ENCODE results near the gene KIF5C.

Gene KIF5C

DNA sequence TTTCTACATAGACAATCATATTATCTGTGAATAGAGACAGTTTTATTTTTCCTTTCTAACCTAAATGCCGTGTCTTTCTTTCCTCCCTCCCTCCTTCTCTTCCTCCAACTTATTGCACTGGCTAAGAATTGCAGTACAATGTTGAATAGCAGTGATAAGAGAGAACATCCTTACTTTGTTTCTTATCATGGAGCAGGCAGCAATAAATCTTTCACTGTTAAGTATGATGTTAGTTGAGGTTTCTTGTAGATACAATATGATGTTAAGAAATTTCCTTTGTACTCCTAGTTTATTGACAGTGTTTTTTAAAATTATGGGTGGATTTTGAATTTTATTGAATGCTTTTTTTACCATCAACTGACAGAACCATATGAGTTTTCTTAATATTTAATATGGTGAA, 169.5 kb downstream of the KIF5C start:
- Histone ChIP-seq H3K27me3 (ENCODE audit: insufficient read depth, low read length) (no peaks in the 10 kb centered on the region), H3K9me3 (ENCODE audit: low read length) (peaks cover 2% of the 10 kb centered on the region; the same call in 1 of the 2 replicates), H3K27ac (ENCODE audit: low read depth, low read length, poor library complexity, severe bottlenecking) (no peak overlapping the region), H3K4me2 (ENCODE audit: low read length) (no peak overlapping the region), H3K9me2 (ENCODE audit: low read depth, low read length) (no peaks in the 10 kb centered on the region), H4K20me1 (ENCODE audit: insufficient read depth, low read length) (no peaks in the 10 kb centered on the region), H3K36me3 (ENCODE audit: insufficient read depth, low read length) (no peaks in the 10 kb centered on the region), H3K9ac (ENCODE audit: low read length) (no peak overlapping the region), H3F3A (ENCODE audit: insufficient read depth, low read length) (no peaks in the 10 kb centered on the region), H3K79me2 (ENCODE audit: insufficient read depth, low read length) (no peaks in the 10 kb centered on the region), H3K4me1 (ENCODE audit: insufficient read depth, low read length, severe bottlenecking) (peaks cover 2% of the 10 kb centered on the region), H3K4me3 (ENCODE audit: low read depth, low read length, poor library complexity, severe bottlenecking) (no peak overlapping the region), H2AFZ (ENCODE audit: low read length) (no peak overlapping the region)
- TF ChIP-seq EZH2 (IDR thresholded peaks at IDR 0.05; ENCODE audit: borderline replicate concordance, low read length), result no peak
- TF ChIP-seq, protein P1, sequence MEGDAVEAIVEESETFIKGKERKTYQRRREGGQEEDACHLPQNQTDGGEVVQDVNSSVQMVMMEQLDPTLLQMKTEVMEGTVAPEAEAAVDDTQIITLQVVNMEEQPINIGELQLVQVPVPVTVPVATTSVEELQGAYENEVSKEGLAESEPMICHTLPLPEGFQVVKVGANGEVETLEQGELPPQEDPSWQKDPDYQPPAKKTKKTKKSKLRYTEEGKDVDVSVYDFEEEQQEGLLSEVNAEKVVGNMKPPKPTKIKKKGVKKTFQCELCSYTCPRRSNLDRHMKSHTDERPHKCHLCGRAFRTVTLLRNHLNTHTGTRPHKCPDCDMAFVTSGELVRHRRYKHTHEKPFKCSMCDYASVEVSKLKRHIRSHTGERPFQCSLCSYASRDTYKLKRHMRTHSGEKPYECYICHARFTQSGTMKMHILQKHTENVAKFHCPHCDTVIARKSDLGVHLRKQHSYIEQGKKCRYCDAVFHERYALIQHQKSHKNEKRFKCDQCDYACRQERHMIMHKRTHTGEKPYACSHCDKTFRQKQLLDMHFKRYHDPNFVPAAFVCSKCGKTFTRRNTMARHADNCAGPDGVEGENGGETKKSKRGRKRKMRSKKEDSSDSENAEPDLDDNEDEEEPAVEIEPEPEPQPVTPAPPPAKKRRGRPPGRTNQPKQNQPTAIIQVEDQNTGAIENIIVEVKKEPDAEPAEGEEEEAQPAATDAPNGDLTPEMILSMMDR (IDR thresholded peaks at IDR 0.05; ENCODE audit: low read length), result no peak

DNA sequence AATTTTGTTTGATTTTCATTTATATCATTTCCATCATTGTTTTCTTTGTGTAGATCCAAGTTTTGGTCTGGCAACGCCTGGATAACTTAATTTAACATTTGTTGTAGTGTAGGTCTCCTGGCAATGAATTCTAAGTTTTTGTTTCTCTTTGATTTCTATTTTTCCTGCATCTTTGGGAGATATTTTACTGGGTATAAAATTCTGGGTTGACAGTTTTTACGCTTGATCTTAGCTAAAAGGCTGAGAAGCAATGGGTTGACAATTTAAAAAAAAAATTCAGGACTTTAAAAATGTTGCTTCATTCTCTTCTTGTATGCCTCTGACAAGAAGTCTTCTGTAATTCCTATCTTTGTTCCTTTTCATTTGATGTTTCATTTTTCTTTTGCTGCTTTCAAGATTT, 172.1 kb downstream of the KIF5C start:
- no peaks in the 10 kb centered on the region for H3K27me3 ChIP-seq (ENCODE audit: insufficient read depth, low read length)
- TF ChIP-seq, protein P1 (IDR thresholded peaks at IDR 0.05; ENCODE audit: low read length), result no peak
- no peak for TF ChIP-seq EZH2 (IDR thresholded peaks at IDR 0.05; ENCODE audit: borderline replicate concordance, low read length)
- H4K20me1 ChIP-seq (ENCODE audit: insufficient read depth, low read length), result no peaks in the 10 kb centered on the region
- H3K4me2 ChIP-seq (ENCODE audit: low read length), result no peak overlapping the region
- no peaks in the 10 kb centered on the region for H3K36me3 ChIP-seq (ENCODE audit: insufficient read depth, low read length)
- H3K79me2 ChIP-seq (ENCODE audit: insufficient read depth, low read length), result no peaks in the 10 kb centered on the region
- no peak overlapping the region for H3K27ac ChIP-seq (ENCODE audit: low read depth, low read length, poor library complexity, severe bottlenecking)
- no peaks in the 10 kb centered on the region for H3K4me1 ChIP-seq (ENCODE audit: insufficient read depth, low read length, severe bottlenecking)
- H3K9me2 ChIP-seq (ENCODE audit: low read depth, low read length), result no peaks in the 10 kb centered on the region
- no peak overlapping the region for H2AFZ ChIP-seq (ENCODE audit: low read length)
- H3F3A ChIP-seq (ENCODE audit: insufficient read depth, low read length), result no peaks in the 10 kb centered on the region
- peaks cover 2% of the 10 kb centered on the region; the same call in 1 of the 2 replicates for H3K9me3 ChIP-seq (ENCODE audit: low read length)
- H3K9ac ChIP-seq (ENCODE audit: low read length), result no peak overlapping the region
- no peak overlapping the region for H3K4me3 ChIP-seq (ENCODE audit: low read depth, low read length, poor library complexity, severe bottlenecking)

DNA sequence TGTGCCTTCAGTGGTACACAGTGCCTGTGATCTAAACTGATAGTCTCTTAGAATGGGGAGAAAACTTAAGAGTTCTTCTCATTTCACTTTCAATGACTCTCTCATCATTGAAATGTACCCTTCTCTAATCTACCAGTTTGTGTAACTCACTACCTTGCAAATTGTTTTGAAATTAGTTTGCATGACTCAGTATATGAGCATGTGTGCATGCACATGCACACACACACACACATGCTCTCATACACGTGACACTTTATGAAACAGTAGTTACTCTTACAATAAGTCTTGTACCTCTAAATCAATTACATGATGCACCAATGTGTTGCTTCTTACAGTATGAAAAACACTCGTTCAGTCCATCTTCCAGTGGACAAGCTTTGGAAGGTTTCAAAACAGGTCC, 174.1 kb downstream of the KIF5C start:
- Histone ChIP-seq H3K36me3 (ENCODE audit: insufficient read depth, low read length) (no peaks in the 10 kb centered on the region), H3K79me2 (ENCODE audit: insufficient read depth, low read length) (no peaks in the 10 kb centered on the region), H3K4me2 (ENCODE audit: low read length) (no peak overlapping the region), H3K27me3 (ENCODE audit: insufficient read depth, low read length) (no peaks in the 10 kb centered on the region), H2AFZ (ENCODE audit: low read length) (no peak overlapping the region), H3K9me3 (ENCODE audit: low read length) (peaks cover 2% of the 10 kb centered on the region; the same call in 1 of the 2 replicates), H3F3A (ENCODE audit: insufficient read depth, low read length) (no peaks in the 10 kb centered on the region), H3K9me2 (ENCODE audit: low read depth, low read length) (no peaks in the 10 kb centered on the region), H3K9ac (ENCODE audit: low read length) (no peak overlapping the region), H3K4me1 (ENCODE audit: insufficient read depth, low read length, severe bottlenecking) (no peaks in the 10 kb centered on the region), H4K20me1 (ENCODE audit: insufficient read depth, low read length) (no peaks in the 10 kb centered on the region), H3K27ac (ENCODE audit: low read depth, low read length, poor library complexity, severe bottlenecking) (no peak overlapping the region), H3K4me3 (ENCODE audit: low read depth, low read length, poor library complexity, severe bottlenecking) (no peak overlapping the region)
- no peak for TF ChIP-seq EZH2 (IDR thresholded peaks at IDR 0.05; ENCODE audit: borderline replicate concordance, low read length)
- TF ChIP-seq, protein P1 (IDR thresholded peaks at IDR 0.05; ENCODE audit: low read length), result no peak

All from OCI-LY1 (cell line).